ENCODE results near the gene OR4C15.

OR4C15 gene

GRCh38 chr11:55554169-55554568 is at the start of gene OR4C15:
OR4C15 (plus strand) TSS chr11:55554469; CDS start chr11:55554469, 0 bp downstream.
- DNase-seq: no peak

DNA sequence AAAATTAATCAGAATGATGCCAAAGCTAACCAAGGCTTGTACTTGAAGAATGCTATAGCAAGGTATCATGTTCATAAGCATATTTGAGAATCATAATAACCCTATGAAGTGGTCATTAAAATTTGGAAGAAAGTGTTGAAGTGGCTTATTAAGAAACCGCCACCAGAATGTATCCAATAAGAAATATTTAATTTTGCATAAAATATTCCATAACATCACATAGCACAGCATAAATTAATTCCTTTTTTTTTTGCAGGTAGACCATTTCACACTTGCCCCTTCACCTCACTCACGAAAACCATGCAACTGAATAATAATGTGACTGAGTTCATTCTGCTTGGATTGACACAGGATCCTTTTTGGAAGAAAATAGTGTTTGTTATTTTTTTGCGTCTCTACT is 17.6 kb downstream of the OR4C15 start, which contains the start of gene OR4C16:
Gene OR4C16 (plus strand): TSS at position 301 of the 400 bp plus-strand sequence. CDS start 0 bp downstream, at position 301.
- DNase-seq: no peak

- no peak for DNase-seq
Observed at GRCh38 chr11:55572548-55572947, 18.3 kb downstream of the OR4C15 start.
